WTC11 (cell line): Measurements from ENCODE around the gene UMAD1. TPM values are rescaled to one million over a fixed set of nuclear protein-coding genes. Genes with fewer than 3 reads are reported as not detected.

Source experiments
- ATAC-seq: fragments of 200-7000 bp; cut with Tn5 transposase; 2 replicates; pipeline ENCODE4 v1.10.0; 2021; ENCODE audit warnings: mild to moderate bottlenecking, moderate library complexity
- CTCF ChIA-PET: fragments of 300-600 bp; sonication (Branson Sonifier 250); formaldehyde crosslinking; loops from one replicate; lab custom pipeline; 2021; ENCODE audit warnings: antibody characterized with exemption; lab: Charles Lee
- POLR2A ChIA-PET: fragments of 350-600 bp; sonication (Branson Sonifier 250); formaldehyde crosslinking; loops from one replicate; lab custom pipeline; 2021; ENCODE audit warnings: antibody characterized with exemption; lab: Charles Lee
- DNase-seq: peaks from one replicate; pipeline ENCODE4 v3.0.0; 2021; ENCODE audit warnings: low spot score
- H3K27ac Mint-ChIP-seq: 2 replicates; pipeline ENCODE4 v1.8.0; 2021; ENCODE audit warnings: mixed read lengths
- H3K27me3 Mint-ChIP-seq: 2 replicates; pipeline ENCODE4 v1.8.0; 2021; ENCODE audit warnings: low read depth, mild to moderate bottlenecking, moderate library complexity, mixed read lengths
- H3K36me3 Mint-ChIP-seq: 2 replicates; pipeline ENCODE4 v1.8.0; 2021; ENCODE audit warnings: mixed read lengths
- H3K4me1 Mint-ChIP-seq: 2 replicates; pipeline ENCODE4 v1.8.0; 2022; ENCODE audit warnings: mixed read lengths
- H3K4me3 Mint-ChIP-seq: 2 replicates; pipeline ENCODE4 v1.8.0; 2021; ENCODE audit warnings: mild to moderate bottlenecking, moderate library complexity, mixed read lengths
- H3K9me3 Mint-ChIP-seq: 2 replicates; pipeline ENCODE4 v1.8.0; 2021; ENCODE audit warnings: mixed read lengths
- ATF3 ChIP-seq: sonication (generic); formaldehyde crosslinking; conservative IDR thresholded peaks from 2 replicates; pipeline ENCODE4 v1.8.1; 2022; ENCODE audit warnings: mild to moderate bottlenecking, missing genetic modification reagents
- CBFB ChIP-seq: sonication (generic); formaldehyde crosslinking; IDR thresholded peaks from 2 replicates; pipeline ENCODE4 v1.8.1; 2022; ENCODE audit warnings: mild to moderate bottlenecking, low read depth, missing genetic modification reagents
- E2F4 ChIP-seq: sonication (generic); formaldehyde crosslinking; IDR thresholded peaks from 2 replicates; pipeline ENCODE4 v1.8.1; 2022; ENCODE audit warnings: low read depth, mild to moderate bottlenecking, moderate library complexity, missing genetic modification reagents, borderline replicate concordance
- EMX1 ChIP-seq: fragments of 250-450 bp; sonication (Bioruptor Pico); IDR thresholded peaks from 2 replicates; pipeline ENCODE4 v1.8.0; 2021; ENCODE audit warnings: mild to moderate bottlenecking
- ERG ChIP-seq: fragments of 250-450 bp; sonication (Bioruptor Pico); IDR thresholded peaks from 2 replicates; pipeline ENCODE4 v1.8.0; 2021; ENCODE audit warnings: mild to moderate bottlenecking
- ESRRA ChIP-seq: sonication (generic); formaldehyde crosslinking; IDR thresholded peaks from 2 replicates; pipeline ENCODE4 v1.8.1; 2022; ENCODE audit warnings: mild to moderate bottlenecking, missing genetic modification reagents, borderline replicate concordance
- ETV6 ChIP-seq: sonication (generic); formaldehyde crosslinking; IDR thresholded peaks from 2 replicates; pipeline ENCODE4 v1.8.1; 2022; ENCODE audit warnings: mild to moderate bottlenecking, missing genetic modification reagents
- FOXK1 ChIP-seq: sonication (generic); formaldehyde crosslinking; IDR thresholded peaks from 2 replicates; pipeline ENCODE4 v1.8.0; 2022; ENCODE audit warnings: mild to moderate bottlenecking, moderate library complexity, missing genetic modification reagents
- HMGA2 ChIP-seq: fragments of 250-450 bp; sonication (Bioruptor Pico); IDR thresholded peaks from 2 replicates; pipeline ENCODE4 v1.4.0; 2021; ENCODE audit warnings: mild to moderate bottlenecking, moderate library complexity
- MAX ChIP-seq: sonication (generic); formaldehyde crosslinking; IDR thresholded peaks from 2 replicates; pipeline ENCODE4 v1.8.0; 2022; ENCODE audit warnings: mild to moderate bottlenecking, missing genetic modification reagents
- MLX ChIP-seq: sonication (generic); formaldehyde crosslinking; IDR thresholded peaks from 2 replicates; pipeline ENCODE4 v1.8.1; 2023; ENCODE audit warnings: mild to moderate bottlenecking, missing genetic modification reagents, moderate library complexity
- MXD4 ChIP-seq: fragments of 250-450 bp; sonication (Bioruptor Pico); IDR thresholded peaks from 2 replicates; pipeline ENCODE4 v1.8.0; 2021; ENCODE audit warnings: mild to moderate bottlenecking, moderate library complexity, borderline replicate concordance
- NFATC4 ChIP-seq: fragments of 250-450 bp; sonication (Bioruptor Pico); IDR thresholded peaks from 2 replicates; pipeline ENCODE4 v1.9.0; 2021; ENCODE audit warnings: mild to moderate bottlenecking
- NFYB ChIP-seq: sonication (generic); formaldehyde crosslinking; conservative IDR thresholded peaks from 2 replicates; pipeline ENCODE4 v1.8.0; 2022; ENCODE audit warnings: low read depth, missing genetic modification reagents
- RELA ChIP-seq: sonication (generic); formaldehyde crosslinking; IDR thresholded peaks from 2 replicates; pipeline ENCODE4 v1.8.1; 2022; ENCODE audit warnings: missing genetic modification reagents, mild to moderate bottlenecking, borderline replicate concordance
- RORB ChIP-seq: fragments of 250-450 bp; sonication (Bioruptor Pico); IDR thresholded peaks from 2 replicates; pipeline ENCODE4 v1.9.0; 2021; ENCODE audit warnings: mild to moderate bottlenecking
- SMAD4 ChIP-seq: sonication (generic); formaldehyde crosslinking; IDR thresholded peaks from 2 replicates; pipeline ENCODE4 v1.8.0; 2022; ENCODE audit warnings: mild to moderate bottlenecking, missing genetic modification reagents
- SOX15 ChIP-seq: fragments of 250-450 bp; sonication (Bioruptor Pico); IDR thresholded peaks from 2 replicates; pipeline ENCODE4 v1.9.0; 2021; ENCODE audit warnings: mild to moderate bottlenecking
- TEAD1 ChIP-seq: sonication (generic); formaldehyde crosslinking; IDR thresholded peaks from 2 replicates; pipeline ENCODE4 v1.8.0; 2022; ENCODE audit warnings: mild to moderate bottlenecking, missing genetic modification reagents
- TP53 ChIP-seq: sonication (generic); formaldehyde crosslinking; IDR thresholded peaks from 2 replicates; pipeline ENCODE4 v1.8.1; 2023; ENCODE audit warnings: mild to moderate bottlenecking, missing genetic modification reagents
- ZNF219 ChIP-seq: sonication (generic); formaldehyde crosslinking; IDR thresholded peaks from 2 replicates; pipeline ENCODE4 v1.8.0; 2023; ENCODE audit warnings: missing genetic modification reagents, mild to moderate bottlenecking, borderline replicate concordance
- ZNF232 ChIP-seq: sonication (generic); formaldehyde crosslinking; IDR thresholded peaks from 2 replicates; pipeline ENCODE4 v1.8.0; 2022; ENCODE audit warnings: mild to moderate bottlenecking, missing genetic modification reagents
- ZNF423 ChIP-seq: fragments of 250-450 bp; sonication (Bioruptor Pico); IDR thresholded peaks from 2 replicates; pipeline ENCODE4 v2.1.2; 2022; ENCODE audit warnings: mild to moderate bottlenecking, moderate library complexity
- ZSCAN18 ChIP-seq: fragments of 250-450 bp; sonication (Bioruptor Pico); IDR thresholded peaks from 2 replicates; pipeline ENCODE4 v2.1.2; 2022; ENCODE audit warnings: mild to moderate bottlenecking, moderate library complexity
- total RNA-seq: library from RNA; stranded (reverse); gene quantifications from 3 replicates; pipeline ENCODE4 v1.2.3, GENCODE V29; 2021
- TF ChIP-seq, protein P1 (sequence below): sonication (generic); formaldehyde crosslinking; IDR thresholded peaks from 2 replicates; pipeline ENCODE4 v1.8.1; 2022; ENCODE audit warnings: mild to moderate bottlenecking, missing genetic modification reagents, moderate library complexity, borderline replicate concordance
- TF ChIP-seq, protein P2 (sequence below): sonication (generic); formaldehyde crosslinking; IDR thresholded peaks from 2 replicates; pipeline ENCODE4 v1.8.0; 2022; ENCODE audit warnings: mild to moderate bottlenecking, missing genetic modification reagents
- TF ChIP-seq, protein P3 (sequence below): sonication (generic); formaldehyde crosslinking; IDR thresholded peaks from 2 replicates; pipeline ENCODE4 v1.8.1; 2022; ENCODE audit warnings: mild to moderate bottlenecking, moderate library complexity, missing genetic modification reagents

The UMAD1 gene
- total RNA-seq, 1 experiment from 2014 or later = 13.0 TPM

DNA sequence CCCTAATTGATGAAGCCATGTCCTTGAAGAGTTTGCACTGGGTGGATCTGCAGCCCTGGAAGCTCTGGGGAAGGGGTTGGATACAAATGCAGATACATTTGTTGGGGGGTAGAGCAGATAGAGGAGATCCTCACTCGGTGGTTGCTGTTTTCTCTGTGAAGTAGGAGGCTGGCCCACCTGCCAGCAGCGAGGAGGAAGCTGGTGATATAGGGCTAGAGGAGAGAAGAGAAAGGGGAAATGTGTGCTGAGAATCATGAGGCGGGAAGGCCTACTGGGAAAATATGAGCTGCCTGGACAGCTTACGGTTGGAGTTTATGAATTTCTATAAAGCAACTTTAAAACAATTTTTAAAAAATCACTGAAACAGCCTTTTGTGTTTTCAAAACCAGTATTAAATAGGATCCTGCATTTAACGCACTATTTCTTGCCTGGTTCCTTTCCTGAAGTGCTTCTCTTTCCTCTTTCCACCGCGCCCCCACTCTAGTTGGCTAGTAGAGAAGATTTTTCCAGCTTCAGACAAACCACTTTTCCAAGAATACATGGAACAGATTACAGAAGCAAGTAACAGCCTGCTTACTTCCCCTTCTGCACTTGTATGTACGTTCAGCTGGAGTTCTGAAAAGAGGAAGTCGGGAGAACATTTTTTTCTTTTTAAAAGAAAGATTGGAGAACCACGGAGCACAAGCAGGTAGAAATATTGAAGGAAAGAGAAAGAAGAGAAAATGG is 227.5 kb downstream of the UMAD1 start (continued):
- TF ChIP-seq MAX (CRISPR knock-in tag) = no peak

- DNase-seq (no peak), ATAC-seq (no peak)
- TF ChIP-seq FOXK1 (CRISPR knock-in tag) = no peak
- no peak for TF ChIP-seq HMGA2 (CRISPR knock-in tag)
- no peak for TF ChIP-seq ERG (CRISPR knock-in tag)
- TF ChIP-seq, protein P1, sequence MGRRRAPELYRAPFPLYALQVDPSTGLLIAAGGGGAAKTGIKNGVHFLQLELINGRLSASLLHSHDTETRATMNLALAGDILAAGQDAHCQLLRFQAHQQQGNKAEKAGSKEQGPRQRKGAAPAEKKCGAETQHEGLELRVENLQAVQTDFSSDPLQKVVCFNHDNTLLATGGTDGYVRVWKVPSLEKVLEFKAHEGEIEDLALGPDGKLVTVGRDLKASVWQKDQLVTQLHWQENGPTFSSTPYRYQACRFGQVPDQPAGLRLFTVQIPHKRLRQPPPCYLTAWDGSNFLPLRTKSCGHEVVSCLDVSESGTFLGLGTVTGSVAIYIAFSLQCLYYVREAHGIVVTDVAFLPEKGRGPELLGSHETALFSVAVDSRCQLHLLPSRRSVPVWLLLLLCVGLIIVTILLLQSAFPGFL = no peak
- TF ChIP-seq EMX1 (CRISPR knock-in tag) = no peak
- TF ChIP-seq ETV6 = no peak
- no peak for TF ChIP-seq NFYB
- TF ChIP-seq ATF3 (CRISPR knock-in tag) = no peak
- TF ChIP-seq TP53 (CRISPR knock-in tag) = no peak
- TF ChIP-seq RELA = no peak
- TF ChIP-seq ZNF219 (CRISPR knock-in tag) = no peak
- no peak for TF ChIP-seq ZNF423 (CRISPR knock-in tag)
- TF ChIP-seq ZNF232 (CRISPR knock-in tag) = no peak
- no peaks in the 10 kb centered on the region for H3K9me3 Mint-ChIP-seq
- H3K4me3 Mint-ChIP-seq = no peak overlapping the region
- no peaks in the 10 kb centered on the region for H3K36me3 Mint-ChIP-seq
- no peaks in the 10 kb centered on the region for H3K27me3 Mint-ChIP-seq
- ChIA-PET CTCF (no interaction called here), POLR2A (interaction anchor here (0.9 kb wide), 1 partner anchor 44 kb away, joined by 3 read pairs; no protein-coding TSS in a partner anchor)
- peaks cover 26% of the 10 kb centered on the region for H3K4me1 Mint-ChIP-seq
- no peak overlapping the region for H3K27ac Mint-ChIP-seq
Observed at GRCh38 chr7:7868572-7868899, 228.0 kb downstream of the UMAD1 start.

GRCh38 chr7:7869036-7869435 is 228.5 kb downstream of the UMAD1 start:
- Mint-ChIP-seq H3K27me3 (no peaks in the 10 kb centered on the region), H3K36me3 (no peaks in the 10 kb centered on the region), H3K4me1 (peaks cover 22% of the 10 kb centered on the region), H3K4me3 (no peak overlapping the region), H3K27ac (no peak overlapping the region), H3K9me3 (0 out of 2 replicates have a peak, but pooled peaks cover 1% of the 10 kb centered on the region)
- ChIA-PET CTCF (no interaction called here), POLR2A (no interaction called here)
- DNase-seq (no peak), ATAC-seq (peak; percentile 23; the same call in 1 of the 2 replicates)
- TF ChIP-seq MLX (CRISPR knock-in tag) (no peak), NFATC4 (CRISPR knock-in tag) (no peak), E2F4 (no peak), TEAD1 (CRISPR knock-in tag) (no peak), SOX15 (CRISPR knock-in tag) (no peak), TP53 (CRISPR knock-in tag) (no peak), SMAD4 (CRISPR knock-in tag) (no peak), ESRRA (no peak), MXD4 (CRISPR knock-in tag) (no peak), CBFB (CRISPR knock-in tag) (no peak), RORB (no peak), ZSCAN18 (no peak)
- TF ChIP-seq, protein P2, sequence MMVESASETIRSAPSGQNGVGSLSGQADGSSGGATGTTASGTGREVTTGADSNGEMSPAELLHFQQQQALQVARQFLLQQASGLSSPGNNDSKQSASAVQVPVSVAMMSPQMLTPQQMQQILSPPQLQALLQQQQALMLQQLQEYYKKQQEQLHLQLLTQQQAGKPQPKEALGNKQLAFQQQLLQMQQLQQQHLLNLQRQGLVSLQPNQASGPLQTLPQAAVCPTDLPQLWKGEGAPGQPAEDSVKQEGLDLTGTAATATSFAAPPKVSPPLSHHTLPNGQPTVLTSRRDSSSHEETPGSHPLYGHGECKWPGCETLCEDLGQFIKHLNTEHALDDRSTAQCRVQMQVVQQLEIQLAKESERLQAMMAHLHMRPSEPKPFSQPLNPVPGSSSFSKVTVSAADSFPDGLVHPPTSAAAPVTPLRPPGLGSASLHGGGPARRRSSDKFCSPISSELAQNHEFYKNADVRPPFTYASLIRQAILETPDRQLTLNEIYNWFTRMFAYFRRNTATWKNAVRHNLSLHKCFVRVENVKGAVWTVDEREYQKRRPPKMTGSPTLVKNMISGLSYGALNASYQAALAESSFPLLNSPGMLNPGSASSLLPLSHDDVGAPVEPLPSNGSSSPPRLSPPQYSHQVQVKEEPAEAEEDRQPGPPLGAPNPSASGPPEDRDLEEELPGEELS (CRISPR knock-in tag) = no peak
- TF ChIP-seq, protein P3, sequence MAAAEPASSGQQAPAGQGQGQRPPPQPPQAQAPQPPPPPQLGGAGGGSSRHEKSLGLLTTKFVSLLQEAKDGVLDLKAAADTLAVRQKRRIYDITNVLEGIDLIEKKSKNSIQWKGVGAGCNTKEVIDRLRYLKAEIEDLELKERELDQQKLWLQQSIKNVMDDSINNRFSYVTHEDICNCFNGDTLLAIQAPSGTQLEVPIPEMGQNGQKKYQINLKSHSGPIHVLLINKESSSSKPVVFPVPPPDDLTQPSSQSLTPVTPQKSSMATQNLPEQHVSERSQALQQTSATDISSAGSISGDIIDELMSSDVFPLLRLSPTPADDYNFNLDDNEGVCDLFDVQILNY (CRISPR knock-in tag) = no peak
